Measurements from ENCODE around the gene TROAP.

DNA sequence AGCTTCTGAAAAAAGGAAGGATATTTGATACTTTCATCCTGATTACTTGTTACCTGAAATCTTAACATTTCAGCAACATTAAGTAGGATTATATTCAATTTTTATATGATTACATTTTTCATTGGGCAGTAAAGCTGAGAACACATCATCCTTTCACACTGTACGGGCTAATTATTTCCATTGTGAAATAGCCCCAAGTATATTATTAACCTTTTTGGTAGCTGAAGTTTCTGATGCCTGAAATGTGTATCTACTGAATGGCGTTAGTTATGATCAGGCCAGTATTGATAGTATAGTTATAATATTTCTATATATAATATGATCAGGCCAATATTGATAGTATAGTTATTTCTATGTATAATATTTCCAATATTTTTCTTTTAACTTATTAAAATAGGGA, 54.3 kb downstream of the TROAP start:
- TF ChIP-seq CTCF (IDR thresholded peaks at IDR 0.05) (no peak), POLR2A (IDR thresholded peaks at IDR 0.05) (no peak), POLR2AphosphoS5 (IDR thresholded peaks at IDR 0.05) (no peak), EP300 (IDR thresholded peaks at IDR 0.05) (no peak)

All from suprapubic skin (tissue), 4 donors.